ENCODE measurements around the gene MAPK8IP3.
"Not testable (repeated sequence)": the region's sequence is repeated elsewhere in the genome, so short reads cannot be mapped to it uniquely, and the experiment has no call there.

MAPK8IP3 gene

GRCh38 chr16:1713933-1714332 lies 7.9 kb downstream of the MAPK8IP3 start:
- no peak for DNase-seq

DNA sequence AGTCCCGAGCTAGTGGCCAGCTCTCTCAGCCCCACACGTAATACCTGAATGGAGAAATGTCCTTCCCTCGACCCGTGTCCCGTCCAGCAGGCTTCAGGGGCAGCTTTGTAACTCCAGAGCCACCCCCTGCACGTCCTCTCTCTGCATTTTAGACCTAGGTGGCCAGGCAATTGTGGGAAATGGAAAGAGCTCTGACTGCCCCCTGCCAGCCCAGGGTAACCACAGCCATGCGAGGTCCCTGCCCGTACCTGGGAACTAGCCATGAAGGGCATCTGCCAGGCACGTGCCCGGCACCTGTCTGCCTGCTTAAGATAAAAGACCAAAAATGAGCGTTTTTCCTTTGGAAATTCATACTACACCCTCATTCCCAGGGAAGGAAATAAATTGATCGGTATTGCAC lies 9.2 kb downstream of the MAPK8IP3 start:
- DNase-seq: no peak

DNA sequence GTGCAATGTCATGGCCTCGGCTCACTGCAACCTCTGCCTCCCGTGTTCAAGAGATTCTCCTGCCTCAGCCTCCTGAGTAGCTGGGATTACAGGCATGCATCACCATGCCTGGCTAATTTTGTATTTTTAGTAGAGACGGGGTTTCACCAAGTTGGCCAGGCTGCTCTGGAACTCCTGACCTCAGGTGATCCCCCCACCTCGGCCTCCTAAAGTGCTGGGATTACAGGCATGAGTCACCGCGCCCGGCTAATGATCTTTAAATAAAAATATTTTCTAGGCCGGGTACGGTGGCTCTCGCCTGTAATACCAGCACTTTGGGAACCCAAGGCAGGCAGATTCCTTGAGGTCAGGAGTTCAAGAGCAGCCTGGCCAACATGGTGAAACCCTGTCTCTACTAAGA lies 12.2 kb downstream of the MAPK8IP3 start:
- DNase-seq: not testable (repeated sequence)

GRCh38 chr16:1719559-1720229 lies 13.7 kb downstream of the MAPK8IP3 start:
- DNase-seq: peak; percentile 39

DNA sequence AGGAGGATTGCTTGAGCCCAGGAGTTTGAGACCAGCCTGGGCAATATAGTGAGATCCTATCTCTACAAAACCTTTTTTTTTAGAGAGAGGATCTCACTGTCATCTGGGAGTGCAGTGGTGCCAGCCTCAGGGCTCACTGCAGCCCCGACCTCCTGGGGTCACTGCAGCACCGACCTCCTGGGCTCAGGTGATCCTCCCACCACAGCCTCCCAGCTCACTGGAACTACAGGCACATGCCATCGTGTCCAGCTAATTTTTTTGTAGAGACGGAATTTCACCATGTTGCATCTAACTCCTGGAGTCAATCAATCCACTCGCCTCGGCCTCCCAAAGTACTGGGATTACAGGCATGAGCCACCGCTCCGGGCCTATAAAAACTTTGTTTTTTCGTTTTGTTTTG lies 15.4 kb downstream of the MAPK8IP3 start:
- no peak for DNase-seq

DNA sequence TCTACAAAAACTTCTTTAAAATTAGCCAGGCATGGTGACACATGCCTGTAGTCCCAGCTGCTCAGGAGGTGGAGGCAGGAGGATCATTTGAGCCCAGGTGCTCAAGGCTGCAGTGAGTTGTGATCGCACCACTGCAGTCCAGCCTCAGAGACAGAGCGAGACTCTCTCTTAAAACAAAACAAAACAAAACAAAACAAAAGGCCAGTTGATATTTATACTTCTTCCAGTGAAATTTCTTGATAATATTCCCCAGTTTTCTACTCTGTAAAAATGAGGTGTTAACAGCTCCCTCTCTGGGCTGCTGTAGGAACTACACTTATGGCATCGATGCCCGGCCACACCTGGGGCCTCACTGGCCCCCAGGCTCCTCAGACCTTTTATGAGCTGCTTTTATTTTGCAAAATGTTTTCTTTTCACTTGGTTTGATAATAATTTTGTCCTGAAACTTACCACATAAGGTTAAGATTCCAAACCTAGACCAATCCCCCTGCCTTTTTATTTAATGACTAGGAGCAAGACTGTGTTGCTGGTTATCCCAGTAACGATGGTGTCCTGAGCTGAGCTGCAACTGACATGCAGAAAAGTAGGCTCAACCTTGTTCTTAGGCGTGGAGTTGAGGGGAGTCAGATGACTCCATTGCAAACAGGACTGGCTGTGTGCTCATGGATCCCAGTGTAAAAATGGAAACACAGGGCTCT lies 17.6 kb downstream of the MAPK8IP3 start:
- peak; percentile 61 for DNase-seq

- no peak for DNase-seq
These were observed 18.5 kb downstream of the MAPK8IP3 start for GRCh38 chr16:1724491-1724890.

DNA sequence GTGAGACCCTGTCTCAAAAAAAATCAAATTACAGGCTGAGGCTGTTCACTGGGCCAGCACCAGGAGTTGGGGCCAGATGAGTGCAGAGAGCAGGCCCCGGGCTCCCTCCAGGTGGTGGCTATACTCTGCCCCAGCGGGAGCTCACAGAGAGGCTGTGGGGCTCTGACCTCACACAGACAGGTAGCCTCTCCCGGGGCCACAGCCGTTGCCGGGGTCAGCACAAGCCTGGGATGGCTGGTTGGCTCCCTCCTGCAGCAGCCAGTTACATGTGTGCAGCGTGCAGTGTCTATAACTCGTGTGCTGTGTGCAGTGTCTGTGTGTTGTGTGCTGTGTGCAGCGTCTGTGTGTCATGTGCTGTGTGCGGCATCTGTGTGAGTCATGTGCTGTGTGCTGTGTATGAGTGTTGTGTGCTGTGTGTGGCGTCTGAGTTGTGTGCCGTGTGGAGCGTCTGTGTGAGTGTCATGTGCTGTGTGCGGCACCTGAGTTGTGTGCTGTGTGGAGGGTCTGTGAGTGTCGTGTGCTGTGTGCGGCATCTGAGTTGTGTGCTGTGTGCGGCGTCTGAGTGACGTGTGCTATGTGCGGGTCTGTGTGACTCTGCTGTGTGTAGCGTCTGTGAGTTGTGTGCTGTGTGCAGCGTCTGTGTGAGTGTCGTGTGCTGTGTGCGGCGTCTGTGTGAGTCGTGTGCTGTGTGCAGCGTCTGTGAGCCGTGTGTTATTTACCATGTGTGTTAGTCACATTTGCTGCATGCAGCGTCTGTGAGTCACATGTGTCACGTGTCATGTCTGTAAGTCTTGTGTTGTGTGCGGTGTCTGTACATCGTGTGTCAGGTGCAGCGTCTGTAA lies 20.9 kb downstream of the MAPK8IP3 start:
- DNase-seq: no peak

DNA sequence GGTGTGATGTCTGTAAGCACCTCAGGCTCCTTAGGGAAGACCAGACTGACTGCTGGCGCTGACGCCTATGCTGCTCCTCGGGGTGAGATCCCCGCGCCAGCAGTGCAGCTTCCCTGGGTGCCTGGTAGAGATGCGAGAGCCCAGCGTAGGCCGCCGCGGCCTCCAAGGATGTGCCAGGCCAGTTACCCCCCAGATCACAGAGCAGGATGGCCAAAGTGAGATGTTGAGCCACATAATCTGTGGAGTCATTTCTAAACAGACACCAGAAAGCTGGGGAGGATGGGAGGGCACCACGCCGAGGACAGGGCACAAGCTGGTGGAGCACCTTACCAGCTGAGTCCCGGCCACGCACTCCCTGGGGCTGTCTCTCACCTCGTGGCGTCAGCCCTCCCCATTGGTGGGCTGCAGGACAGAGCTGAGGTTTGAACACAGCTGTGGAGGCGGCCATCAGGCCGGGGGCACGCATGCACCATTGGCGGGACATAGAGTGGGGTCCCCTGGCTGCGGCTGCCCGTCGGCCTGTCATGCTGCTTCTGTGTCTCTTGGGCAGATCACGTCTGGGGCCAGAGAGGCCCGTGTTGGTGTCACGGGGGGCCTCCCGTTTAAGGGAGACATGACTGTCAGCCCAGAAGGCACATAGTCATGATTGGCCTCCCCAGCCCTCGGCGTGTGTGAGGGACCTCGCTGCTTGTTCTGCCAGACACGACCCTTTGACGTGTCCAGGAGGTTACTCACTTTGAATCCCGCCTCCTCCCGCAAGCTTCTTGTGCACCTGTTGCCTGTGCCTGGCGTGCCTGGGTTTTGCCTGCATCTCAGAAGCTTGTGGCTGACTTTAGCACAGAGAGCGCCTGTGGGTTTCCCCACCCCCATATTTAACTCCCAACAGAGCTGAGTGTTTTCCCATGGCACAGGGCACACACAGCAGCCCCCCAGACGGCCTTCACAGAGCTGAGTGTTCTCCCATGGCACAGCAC lies 21.9 kb downstream of the MAPK8IP3 start:
- DNase-seq: no peak

DNA sequence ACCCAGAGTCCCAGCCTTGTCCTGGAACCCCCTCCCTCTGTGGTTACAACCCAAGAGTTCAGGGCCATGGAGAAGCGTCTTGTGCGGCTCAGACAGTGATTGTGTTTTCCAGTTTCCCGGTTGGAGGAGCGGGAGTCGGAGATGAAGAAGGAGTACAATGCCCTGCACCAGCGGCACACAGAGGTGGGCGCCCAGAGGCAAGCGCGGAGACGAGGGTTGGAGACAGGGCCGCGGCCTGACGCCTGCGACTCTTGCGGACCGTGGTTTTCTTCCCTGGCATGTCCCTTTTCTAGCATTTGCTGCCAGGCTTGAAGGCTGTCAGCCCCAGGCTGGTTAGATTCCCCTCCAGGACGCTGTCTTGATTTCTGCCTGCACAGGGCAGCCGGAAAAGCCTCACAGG lies 23.0 kb downstream of the MAPK8IP3 start:
- DNase-seq: no peak

GRCh38 chr16:1729445-1729844 lies 23.4 kb downstream of the MAPK8IP3 start:
- DNase-seq: no peak

DNA sequence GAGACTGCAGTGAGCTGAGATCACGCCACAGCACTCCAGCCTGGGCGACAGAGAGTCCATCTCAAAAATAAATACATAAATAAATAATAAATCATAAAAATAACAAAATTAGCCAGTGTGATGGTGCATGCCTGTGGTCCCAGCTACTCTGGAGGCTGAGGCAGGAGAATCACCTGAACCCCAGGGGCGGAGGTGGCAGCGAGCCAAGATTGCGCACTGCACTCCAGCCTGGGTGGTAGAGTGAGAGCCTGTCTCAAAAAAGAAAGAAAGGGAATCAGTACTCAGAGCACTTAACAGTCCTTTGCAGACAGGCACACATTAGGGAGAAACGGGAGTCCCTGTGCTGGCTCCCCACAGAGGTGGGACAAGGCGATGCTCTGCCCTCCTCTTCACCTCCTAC lies 25.1 kb downstream of the MAPK8IP3 start:
- DNase-seq: no peak

DNA sequence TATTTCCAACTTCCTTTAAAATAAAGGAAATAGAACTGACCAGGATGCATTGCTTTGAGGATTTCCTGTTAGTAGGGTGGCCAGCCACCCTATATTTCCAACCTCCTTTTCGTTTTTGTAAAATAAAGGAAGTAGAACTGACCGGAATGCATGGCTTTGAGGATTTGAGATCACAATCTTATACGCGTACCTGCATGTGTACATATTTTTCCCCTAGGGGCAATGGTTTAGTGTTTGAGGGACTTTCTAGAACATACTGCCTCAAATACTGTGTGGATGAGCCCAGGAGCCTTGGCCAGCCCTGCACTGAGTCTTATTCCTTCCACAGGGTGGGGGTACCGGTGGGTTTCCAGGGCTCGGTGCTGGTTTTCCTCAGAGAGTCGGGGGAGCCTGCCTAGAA lies 25.6 kb downstream of the MAPK8IP3 start:
- DNase-seq: no peak

- DNase-seq: no peak
These were observed 26.1 kb downstream of the MAPK8IP3 start for GRCh38 chr16:1732071-1732470.

DNA sequence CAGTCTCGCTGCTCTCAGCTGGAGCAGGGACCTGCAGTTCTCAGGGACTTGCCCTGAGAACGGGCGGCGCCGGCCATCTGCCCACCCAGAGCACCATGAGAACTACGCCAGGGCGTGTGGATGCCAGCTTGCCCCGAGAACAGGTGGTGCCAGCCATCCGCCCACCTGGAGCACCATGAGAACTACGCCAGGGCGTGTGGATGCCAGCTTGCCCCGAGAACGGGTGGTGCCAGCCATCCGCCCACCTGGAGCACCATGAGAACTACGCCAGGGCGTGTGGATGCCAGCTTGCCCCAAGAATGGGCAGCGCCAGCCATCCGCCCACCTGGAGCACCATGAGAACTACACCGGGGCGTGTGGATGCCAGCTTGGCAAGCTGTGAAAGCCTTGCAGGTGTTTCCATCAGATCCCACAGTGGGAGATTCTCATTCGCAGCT lies 26.6 kb downstream of the MAPK8IP3 start:
- DNase-seq: not testable (repeated sequence)

GRCh38 chr16:1734123-1734522 lies 28.1 kb downstream of the MAPK8IP3 start:
- no peak for DNase-seq

DNA sequence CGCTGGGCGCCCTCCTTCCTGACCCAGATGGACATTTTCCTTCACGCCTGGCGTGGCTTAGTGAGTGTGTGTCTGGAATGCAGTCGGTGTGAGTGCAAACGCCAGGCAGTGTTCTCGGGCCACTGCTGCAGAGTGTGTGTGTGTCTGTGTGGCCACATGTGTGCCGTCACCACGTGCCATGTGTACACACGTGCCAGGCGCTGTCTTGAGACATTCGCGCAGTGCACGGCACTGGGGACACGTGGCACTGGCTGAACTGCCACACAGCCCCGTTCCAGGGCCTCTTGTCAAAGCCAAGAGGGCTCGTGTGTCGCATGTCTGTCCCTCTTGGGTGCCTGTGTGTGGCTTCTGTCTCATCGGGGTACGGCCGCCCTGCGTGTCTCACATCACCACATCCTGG lies 28.8 kb downstream of the MAPK8IP3 start:
- DNase-seq: no peak

DNA sequence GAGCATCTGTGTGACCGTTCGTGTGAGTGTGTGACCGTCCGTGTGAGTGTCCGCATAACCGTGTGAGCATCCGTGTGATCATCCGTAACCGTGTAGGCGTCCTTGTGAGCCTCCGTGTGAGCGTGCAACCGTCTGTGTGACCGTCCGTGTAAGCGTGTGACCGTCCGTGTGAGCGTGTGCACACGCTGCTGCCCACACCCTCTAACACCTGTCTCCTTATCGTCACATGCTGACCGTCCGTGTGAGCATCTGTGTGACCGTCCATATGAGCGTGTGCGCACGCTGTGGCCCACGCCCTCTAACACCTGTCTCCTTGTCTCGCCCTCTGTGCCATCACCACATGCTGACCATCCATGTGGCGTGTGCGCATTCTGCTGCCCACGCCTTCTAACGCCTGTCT lies 34.2 kb downstream of the MAPK8IP3 start:
- no peak for DNase-seq

GRCh38 chr16:1740781-1741490 lies 34.9 kb downstream of the MAPK8IP3 start:
- no peak for DNase-seq

DNA sequence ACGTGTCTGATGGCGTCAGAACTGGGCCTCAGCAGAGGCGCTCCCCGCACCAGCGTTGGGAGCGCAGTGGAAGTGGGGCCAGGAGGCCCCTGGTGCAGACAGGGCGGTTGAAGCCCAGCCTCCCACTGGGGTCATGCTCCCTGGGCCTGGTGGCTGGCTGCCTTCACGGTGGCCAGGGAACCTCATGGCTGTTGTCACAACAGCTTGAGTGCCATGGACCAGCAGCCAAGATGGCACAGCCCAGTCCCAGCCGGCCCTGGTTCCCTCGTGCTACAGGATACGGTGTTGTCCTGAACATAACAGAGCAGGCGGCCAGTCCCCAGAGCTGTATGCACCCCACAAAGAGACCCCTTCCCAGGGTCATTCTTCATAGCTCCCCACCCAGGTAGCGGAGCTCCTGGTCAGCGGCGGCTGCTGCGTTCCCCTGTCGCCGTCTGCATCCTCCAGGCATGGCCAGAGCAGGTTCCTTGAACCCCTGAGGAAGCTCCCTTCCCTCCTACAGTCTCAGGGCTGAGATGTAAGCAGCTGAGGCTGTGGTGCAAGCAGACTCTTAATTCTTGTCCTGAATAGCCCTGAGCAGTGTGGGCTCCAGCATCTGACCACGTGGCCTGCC lies 35.7 kb downstream of the MAPK8IP3 start:
- DNase-seq: no peak
